Right lobe of liver (tissue), 6 donors: ENCODE results near the gene MAPRE2. TPM values are rescaled to one million over a fixed set of nuclear protein-coding genes. Genes with fewer than 3 reads are reported as not detected.
"Not testable (repeated sequence)": the region's sequence is repeated elsewhere in the genome, so short reads cannot be mapped to it uniquely, and the experiment has no call there.

ENCODE experiments used
- ATAC-seq, 4 donors: fragments of 200-7000 bp; cut with Tn5 transposase; one replicate each; pipeline ENCODE4 v1.9.1; 2020; ENCODE audit warnings: mild to moderate bottlenecking in 4 of 4, moderate library complexity in 4 of 4
- DNase-seq, 3 donors: peaks; one replicate each; pipeline ENCODE4 v3.0.0-alpha.2; 2020
- H3K27ac ChIP-seq, 3 donors: fragments of 200-600 bp; one replicate each; pipeline ENCODE4 v1.8.0; 2022
- H3K27me3 ChIP-seq, 2 donors: fragments of 200-600 bp; one replicate each; pipeline ENCODE4 v1.8.0; 2022
- H3K36me3 ChIP-seq, 4 donors: fragments of 200-600 bp; sonication (generic) in 1 of 4; one replicate each; pipeline versions ENCODE4 v1.5.1 to v1.8.0; 2017 to 2022; ENCODE audit warnings: control low read depth in 1 of 4
- H3K4me1 ChIP-seq, 4 donors: fragments of 200-600 bp; sonication (generic) in 1 of 4; one replicate each; pipeline versions ENCODE4 v1.5.1 to v1.8.0; 2017 to 2022; ENCODE audit warnings: control low read depth in 1 of 4
- H3K4me3 ChIP-seq, 3 donors: fragments of 200-600 bp; one replicate each; pipeline ENCODE4 v1.8.0; 2022
- H3K9me3 ChIP-seq, 4 donors: fragments of 200-600 bp; sonication (generic) in 1 of 4; one replicate each; pipeline versions ENCODE4 v1.5.1 to v1.8.0; 2017 to 2022; ENCODE audit warnings: control low read depth in 1 of 4
- POLR2A ChIP-seq: fragments of 450-650 bp; IDR thresholded peaks from one replicate; pipeline ENCODE4 v1.6.1; 2017; ENCODE audit warnings: antibody characterized with exemption, mild to moderate bottlenecking
- WGBS: methylation state at CpG from one replicate; pipeline ENCODE4 v1.1.6; 2018; ENCODE audit warnings: low coverage, low lambda C conversion rate; ENCODE audit not compliant: insufficient coverage; ENCODE audit errors: missing lambda C conversion rate; 5-methylcytosine and 5-hydroxymethylcytosine counted together
- intact Hi-C, 2 donors: fragments of 100-400 bp; cut with DNase I; formaldehyde crosslinking; loops; one replicate each; pipeline versions ENCODE4 v1.11.2 to v1.14.1; 2022
- total RNA-seq, 6 experiments: library from RNA; depleted of rRNA in 2 of 6; stranded (reverse); fragments of >200 nt in 2 of 6; fragmentation: NEBNext Ultra II Directional in 3 of 6; extraction: Animal tissue kit (Norgen Biotek cat#: 25700) in 3 of 6; gene quantifications; one replicate each; pipeline versions ENCODE4 v1.1.0 to v1.2.4, GENCODE V29; 2016 to 2023
- TF ChIP-seq, protein P1 (sequence below), 4 donors: fragments of 200-600 bp in 3 of 4; fragments of 450-650 bp in 1 of 4; IDR thresholded peaks; one replicate each; pipeline versions ENCODE4 v1.5.1 to v1.8.0; 2016 to 2022; ENCODE audit warnings: antibody characterized with exemption in 4 of 4, mild to moderate bottlenecking in 2 of 4
- donor health status: DM: no; HTN: yes; CAD: no.
- donor health status: DM: no; HTN: no; CAD: no.
- donor health status: DM: no; HTN: no; CAD: no.
- donor health status: DM: no; HTN: yes; CAD: no.
- donor health status: DM: no; HTN: yes; CAD: no.

MAPRE2 gene
- total RNA-seq, 6 experiments from 2014 or later = 17.0 to 25.9 (median 21.5) TPM

- H3K4me3 ChIP-seq = no peak overlapping the region
- intact Hi-C loops = loop anchor here in 1 of 2 donors (10.0 kb wide), 1 partner anchor 137 kb away; no protein-coding TSS in a partner anchor
- no peaks in the 10 kb centered on the region for H3K4me1 ChIP-seq
- no peaks in the 10 kb centered on the region for H3K27me3 ChIP-seq
- H3K9me3 ChIP-seq = no peaks in the 10 kb centered on the region
- peaks cover 0 to 6% (median 0%) of the 10 kb centered on the region in 4 donors for H3K36me3 ChIP-seq
- 63% methylated on average over 1 of the region's 1 CpG for WGBS
- no peak overlapping the region for H3K27ac ChIP-seq
- TF ChIP-seq POLR2A = no peak
- TF ChIP-seq, protein P1, sequence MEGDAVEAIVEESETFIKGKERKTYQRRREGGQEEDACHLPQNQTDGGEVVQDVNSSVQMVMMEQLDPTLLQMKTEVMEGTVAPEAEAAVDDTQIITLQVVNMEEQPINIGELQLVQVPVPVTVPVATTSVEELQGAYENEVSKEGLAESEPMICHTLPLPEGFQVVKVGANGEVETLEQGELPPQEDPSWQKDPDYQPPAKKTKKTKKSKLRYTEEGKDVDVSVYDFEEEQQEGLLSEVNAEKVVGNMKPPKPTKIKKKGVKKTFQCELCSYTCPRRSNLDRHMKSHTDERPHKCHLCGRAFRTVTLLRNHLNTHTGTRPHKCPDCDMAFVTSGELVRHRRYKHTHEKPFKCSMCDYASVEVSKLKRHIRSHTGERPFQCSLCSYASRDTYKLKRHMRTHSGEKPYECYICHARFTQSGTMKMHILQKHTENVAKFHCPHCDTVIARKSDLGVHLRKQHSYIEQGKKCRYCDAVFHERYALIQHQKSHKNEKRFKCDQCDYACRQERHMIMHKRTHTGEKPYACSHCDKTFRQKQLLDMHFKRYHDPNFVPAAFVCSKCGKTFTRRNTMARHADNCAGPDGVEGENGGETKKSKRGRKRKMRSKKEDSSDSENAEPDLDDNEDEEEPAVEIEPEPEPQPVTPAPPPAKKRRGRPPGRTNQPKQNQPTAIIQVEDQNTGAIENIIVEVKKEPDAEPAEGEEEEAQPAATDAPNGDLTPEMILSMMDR (IDR thresholded peaks at IDR 0.05) = no peak
- DNase-seq (no peak), ATAC-seq (no peak)
Observed at GRCh38 chr18:35142275-35142615, 101.0 kb downstream of the MAPRE2 start.

DNA sequence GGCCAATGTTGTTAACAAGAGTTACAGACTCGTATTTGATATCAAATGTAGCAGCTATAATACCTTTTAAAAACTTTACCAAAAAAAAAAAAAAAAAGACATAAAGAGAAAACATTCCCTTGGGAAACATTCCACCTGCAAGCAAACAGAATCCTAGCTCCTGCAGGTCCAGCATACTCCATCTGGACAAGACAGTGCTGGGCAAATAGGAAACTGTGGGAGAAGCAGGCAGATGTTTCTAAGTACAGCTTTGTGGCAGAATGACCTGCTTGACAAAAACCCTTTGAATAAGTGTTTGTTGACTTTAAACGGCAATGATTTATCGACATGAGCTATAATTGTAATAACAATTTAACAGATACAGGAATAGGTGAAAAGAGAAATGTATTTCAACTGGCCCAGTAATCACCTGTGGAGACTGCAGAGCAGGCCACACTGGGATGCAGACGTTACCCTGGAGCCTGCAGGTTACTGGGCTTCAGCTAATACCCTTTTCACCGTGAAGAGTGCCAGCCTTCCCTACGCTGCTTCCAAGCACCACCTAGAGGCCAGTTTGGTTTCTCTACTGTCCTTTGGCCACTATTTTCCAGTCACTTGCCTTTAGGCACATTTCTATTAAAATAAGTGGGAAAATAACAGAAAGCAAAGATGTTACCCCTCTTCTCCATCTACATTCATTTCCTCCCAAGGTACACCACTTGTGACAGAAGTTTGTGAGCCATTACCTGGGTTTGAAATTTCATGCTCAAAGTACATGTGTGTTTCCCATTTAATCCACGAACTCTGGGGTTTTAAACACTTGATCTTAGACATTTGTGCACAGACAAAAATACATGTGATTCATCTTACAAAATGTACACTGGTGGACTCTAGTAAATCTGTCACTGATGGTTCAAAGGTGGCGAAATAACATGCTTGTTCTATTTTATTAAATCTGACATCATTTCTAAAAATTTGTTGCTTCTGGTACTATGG lies 102.7 kb downstream of the MAPRE2 start:
- Histone ChIP-seq H3K4me1 (no peaks in the 10 kb centered on the region), H3K27me3 (no peaks in the 10 kb centered on the region), H3K36me3 (peaks cover 0 to 4% (median 0%) of the 10 kb centered on the region in 4 donors), H3K27ac (no peak overlapping the region), H3K4me3 (no peak overlapping the region), H3K9me3 (no peaks in the 10 kb centered on the region)
- peak in 2 of 3 donors; percentile 45 to 74 for DNase-seq
- 30% methylated on average over 8 of the region's 8 CpGs for WGBS
- TF ChIP-seq POLR2A = no peak
- TF ChIP-seq, protein P1 (IDR thresholded peaks at IDR 0.05) = peak; percentile 70 to 84 (median 80)
- intact Hi-C loops = loop anchor here in 1 of 2 donors (10.0 kb wide), 1 partner anchor 139 kb away; no protein-coding TSS in a partner anchor
- ATAC-seq = peak; percentile 100

- WGBS = 50% methylated on average over 4 of the region's 4 CpGs
- no peak for TF ChIP-seq POLR2A
- TF ChIP-seq, protein P1 (IDR thresholded peaks at IDR 0.05) = no peak
- no peak for ATAC-seq
- intact Hi-C loops = loop anchor here in 1 of 2 donors (10.0 kb wide), 1 partner anchor 140 kb away; no protein-coding TSS in a partner anchor
- Histone ChIP-seq H3K9me3 (no peaks in the 10 kb centered on the region), H3K27me3 (no peaks in the 10 kb centered on the region), H3K27ac (no peak overlapping the region), H3K36me3 (peaks cover 0 to 4% (median 0%) of the 10 kb centered on the region in 4 donors), H3K4me3 (no peak overlapping the region), H3K4me1 (no peaks in the 10 kb centered on the region)
- DNase-seq = no peak
Observed at GRCh38 chr18:35144698-35145097, 103.5 kb downstream of the MAPRE2 start.

GRCh38 chr18:35150195-35150594 lies 109.0 kb downstream of the MAPRE2 start:
- H3K36me3 ChIP-seq, H3K4me1 ChIP-seq, intact Hi-C loops, H3K9me3 ChIP-seq, H3K27me3 ChIP-seq, H3K4me3 ChIP-seq, ATAC-seq, H3K27ac ChIP-seq, DNase-seq: not testable (repeated sequence)
- 84% methylated on average over 3 of the region's 3 CpGs for WGBS
